ENCODE data around the gene SOD1. TPM values are rescaled to one million over a fixed set of nuclear protein-coding genes. Genes with fewer than 3 reads are reported as not detected.

SOD1 gene
- total RNA-seq, result 164 TPM
- 100 to 1,000 TPM; 785 to 914 (median 844) TPM for polyA plus RNA-seq

DNA sequence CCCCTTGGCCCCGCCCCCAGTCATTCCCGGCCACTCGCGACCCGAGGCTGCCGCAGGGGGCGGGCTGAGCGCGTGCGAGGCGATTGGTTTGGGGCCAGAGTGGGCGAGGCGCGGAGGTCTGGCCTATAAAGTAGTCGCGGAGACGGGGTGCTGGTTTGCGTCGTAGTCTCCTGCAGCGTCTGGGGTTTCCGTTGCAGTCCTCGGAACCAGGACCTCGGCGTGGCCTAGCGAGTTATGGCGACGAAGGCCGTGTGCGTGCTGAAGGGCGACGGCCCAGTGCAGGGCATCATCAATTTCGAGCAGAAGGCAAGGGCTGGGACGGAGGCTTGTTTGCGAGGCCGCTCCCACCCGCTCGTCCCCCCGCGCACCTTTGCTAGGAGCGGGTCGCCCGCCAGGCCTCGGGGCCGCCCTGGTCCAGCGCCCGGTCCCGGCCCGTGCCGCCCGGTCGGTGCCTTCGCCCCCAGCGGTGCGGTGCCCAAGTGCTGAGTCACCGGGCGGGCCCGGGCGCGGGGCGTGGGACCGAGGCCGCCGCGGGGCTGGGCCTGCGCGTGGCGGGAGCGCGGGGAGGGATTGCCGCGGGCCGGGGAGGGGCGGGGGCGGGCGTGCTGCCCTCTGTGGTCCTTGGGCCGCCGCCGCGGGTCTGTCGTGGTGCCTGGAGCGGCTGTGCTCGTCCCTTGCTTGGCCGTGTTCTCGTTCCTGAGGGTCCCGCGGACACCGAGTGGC is at the start of gene SOD1:
Gene SOD1, plus strand, starts transcription at position 158 of the 723 bp plus-strand sequence. Its CDS starts 77 bp downstream, at position 235.
- Histone ChIP-seq H3K4me1 (ENCODE audit: control insufficient read depth, insufficient read depth, low read length, poor library complexity, severe bottlenecking) (peaks cover 59% of the 10 kb centered on the region), H3K36me3 (ENCODE audit: control insufficient read depth, insufficient read depth, low read length) (peaks cover 15% of the 10 kb centered on the region), H3K9me3 (ENCODE audit: control insufficient read depth in 2 of 2, low read length in 2 of 2) (no peaks in the 10 kb centered on the region), H3K27me3 (ENCODE audit: control insufficient read depth, insufficient read depth, low read length) (no peaks in the 10 kb centered on the region), H3K4me3 (ENCODE audit: low read depth, low read length) (peak within 1 kb of the TSS; percentile 98), H3K27ac (ENCODE audit: insufficient read depth, low read length, poor library complexity, severe bottlenecking) (peak within 1 kb of the TSS; percentile 84)
- ATAC-seq (ENCODE audit: low read depth in 2 of 2) (peak; percentile 96), DNase-seq (peak; percentile 95 to 98 (median 97))
- Mint-ChIP-seq H3K27ac (peak within 1 kb of the TSS; percentile 91 to 99 (median 99)), H3K4me3 (peak within 1 kb of the TSS; percentile 99 to 100 (median 100)), H3K4me1 (peaks cover 25 to 77% (median 61%) of the 10 kb centered on the region in 4 donors), H3K27me3 (no peaks in the 10 kb centered on the region), H3K36me3 (peaks cover 12% of the 10 kb centered on the region), H3K9me3 (no peaks in the 10 kb centered on the region)

DNA sequence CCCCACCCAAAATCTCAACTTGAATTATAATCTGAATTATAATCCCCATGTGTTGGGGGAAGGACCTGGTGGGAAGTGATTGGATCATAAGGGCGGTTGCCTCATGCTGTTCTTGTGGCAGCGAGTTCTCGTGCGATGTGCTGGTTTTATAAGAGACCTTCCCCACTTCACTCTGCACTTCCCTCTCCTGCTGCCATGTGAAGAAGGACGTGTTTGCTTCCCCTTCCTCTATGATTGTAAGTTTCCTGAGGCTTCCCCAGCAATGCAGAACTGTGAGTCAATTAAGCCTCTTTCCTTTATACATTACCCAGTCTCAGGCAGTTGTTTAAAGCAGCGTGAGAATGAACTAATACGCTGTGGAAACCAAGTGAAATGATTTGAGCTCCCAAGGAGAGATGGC is 48.0 kb upstream of the SOD1 start:
- H3K36me3 Mint-ChIP-seq, result peaks cover 7% of the 10 kb centered on the region
- no peaks in the 10 kb centered on the region for H3K4me1 Mint-ChIP-seq
- peaks cover 0 to 4% of the 10 kb centered on the region in 2 experiments for H3K9me3 ChIP-seq (ENCODE audit: control insufficient read depth in 2 of 2, low read length in 2 of 2)
- no peaks in the 10 kb centered on the region for H3K36me3 ChIP-seq (ENCODE audit: control insufficient read depth, insufficient read depth, low read length)
- ATAC-seq (ENCODE audit: low read depth in 2 of 2), result no peak
- H3K27me3 Mint-ChIP-seq, result peaks cover 14% of the 10 kb centered on the region
- H3K4me1 ChIP-seq (ENCODE audit: control insufficient read depth, insufficient read depth, low read length, poor library complexity, severe bottlenecking), result no peaks in the 10 kb centered on the region
- no peak overlapping the region for H3K27ac ChIP-seq (ENCODE audit: insufficient read depth, low read length, poor library complexity, severe bottlenecking)
- no peaks in the 10 kb centered on the region for H3K27me3 ChIP-seq (ENCODE audit: control insufficient read depth, insufficient read depth, low read length)
- no peak overlapping the region for H3K27ac Mint-ChIP-seq
- no peak overlapping the region for H3K4me3 ChIP-seq (ENCODE audit: low read depth, low read length)
- H3K4me3 Mint-ChIP-seq, result no peak overlapping the region
- H3K9me3 Mint-ChIP-seq, result peaks cover 0 to 9% (median 4%) of the 10 kb centered on the region in 7 donors
- no peak for DNase-seq

DNA sequence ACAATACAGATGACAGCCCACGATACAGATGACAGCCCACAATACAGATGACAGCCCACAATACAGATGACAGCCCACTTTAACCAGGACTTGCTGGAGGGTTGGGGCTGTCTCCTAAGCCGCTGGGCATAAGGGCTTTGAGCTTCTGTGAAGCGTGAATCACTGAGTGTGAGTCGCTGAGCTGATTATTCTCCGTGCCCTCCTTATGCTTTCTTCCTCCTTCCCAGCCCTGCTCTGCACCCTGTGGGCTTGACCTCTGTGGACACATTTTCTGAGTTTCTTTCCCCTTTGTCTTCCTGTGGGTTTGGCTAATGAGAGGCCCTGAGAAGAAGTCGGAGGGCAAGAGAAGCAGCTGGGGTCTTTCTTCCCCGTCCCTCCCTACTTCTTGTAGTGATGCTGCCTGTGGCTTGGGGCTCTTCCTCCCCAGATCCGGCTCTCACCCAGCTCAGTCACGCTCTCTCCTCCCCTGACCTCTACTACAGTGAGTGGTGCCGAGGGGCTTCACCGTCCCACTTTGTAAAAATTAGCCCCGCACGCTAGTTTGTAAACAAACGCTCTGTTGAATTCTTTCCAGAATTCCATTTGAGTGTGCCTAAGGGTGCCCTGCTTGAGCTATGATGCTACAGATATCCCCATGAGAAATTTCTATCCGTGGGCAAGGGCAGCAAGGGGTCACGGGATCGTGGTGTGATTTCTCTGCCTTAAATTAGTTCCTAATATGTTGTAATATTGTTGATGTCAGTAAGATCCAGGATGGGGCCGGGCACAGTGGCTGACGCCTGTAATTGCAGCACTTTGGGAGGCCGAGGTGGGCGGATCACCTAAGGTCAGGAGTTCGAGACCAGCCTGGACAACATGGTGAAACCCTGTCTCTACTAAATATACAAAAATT is 46.4 kb upstream of the SOD1 start:
- Histone ChIP-seq H3K4me1 (ENCODE audit: control insufficient read depth, insufficient read depth, low read length, poor library complexity, severe bottlenecking) (no peaks in the 10 kb centered on the region), H3K27ac (ENCODE audit: insufficient read depth, low read length, poor library complexity, severe bottlenecking) (no peak overlapping the region), H3K36me3 (ENCODE audit: control insufficient read depth, insufficient read depth, low read length) (no peaks in the 10 kb centered on the region), H3K4me3 (ENCODE audit: low read depth, low read length) (no peak overlapping the region), H3K27me3 (ENCODE audit: control insufficient read depth, insufficient read depth, low read length) (no peaks in the 10 kb centered on the region), H3K9me3 (ENCODE audit: control insufficient read depth in 2 of 2, low read length in 2 of 2) (peaks cover 0 to 4% of the 10 kb centered on the region in 2 experiments)
- no peaks in the 10 kb centered on the region for H3K4me1 Mint-ChIP-seq
- H3K27me3 Mint-ChIP-seq, result peaks cover 14% of the 10 kb centered on the region
- DNase-seq (no peak), ATAC-seq (ENCODE audit: low read depth in 2 of 2) (peak in 1 of 2 donors; percentile 37)
- H3K4me3 Mint-ChIP-seq, result no peak overlapping the region
- no peak overlapping the region for H3K27ac Mint-ChIP-seq
- H3K9me3 Mint-ChIP-seq, result peaks cover 0 to 9% (median 4%) of the 10 kb centered on the region in 7 donors
- H3K36me3 Mint-ChIP-seq, result peaks cover 7% of the 10 kb centered on the region

DNA sequence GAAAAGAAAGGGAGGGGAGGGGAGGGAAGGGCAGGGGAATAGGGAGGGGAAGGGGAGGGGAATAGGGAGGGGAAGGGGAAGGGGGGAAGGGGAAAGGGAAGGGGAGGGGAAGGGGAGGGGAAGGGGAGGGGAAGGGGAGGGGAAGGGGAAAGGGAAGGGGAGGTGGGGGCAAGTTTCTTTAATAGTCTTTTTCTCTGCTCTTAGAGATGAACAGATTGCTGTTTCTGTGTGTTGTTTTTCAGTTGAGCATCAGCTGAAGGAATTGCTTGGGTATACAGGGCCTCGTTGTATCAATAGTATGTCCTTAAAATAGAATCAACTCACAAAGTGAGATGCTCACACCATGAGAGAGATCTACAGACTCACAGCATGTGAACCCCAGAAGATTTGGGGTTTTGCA is 44.8 kb upstream of the SOD1 start:
- Histone ChIP-seq H3K9me3 (ENCODE audit: control insufficient read depth in 2 of 2, low read length in 2 of 2) (peaks cover 0 to 4% of the 10 kb centered on the region in 2 experiments), H3K36me3 (ENCODE audit: control insufficient read depth, insufficient read depth, low read length) (no peaks in the 10 kb centered on the region), H3K27me3 (ENCODE audit: control insufficient read depth, insufficient read depth, low read length) (no peaks in the 10 kb centered on the region), H3K4me1 (ENCODE audit: control insufficient read depth, insufficient read depth, low read length, poor library complexity, severe bottlenecking) (no peaks in the 10 kb centered on the region), H3K4me3 (ENCODE audit: low read depth, low read length) (no peak overlapping the region), H3K27ac (ENCODE audit: insufficient read depth, low read length, poor library complexity, severe bottlenecking) (no peak overlapping the region)
- Mint-ChIP-seq H3K9me3 (peaks cover 0 to 9% (median 4%) of the 10 kb centered on the region in 7 donors), H3K36me3 (peaks cover 3% of the 10 kb centered on the region), H3K4me1 (no peaks in the 10 kb centered on the region), H3K27me3 (peaks cover 9% of the 10 kb centered on the region), H3K27ac (no peak overlapping the region), H3K4me3 (no peak overlapping the region)
- DNase-seq (no peak), ATAC-seq (ENCODE audit: low read depth in 2 of 2) (no peak)

DNA sequence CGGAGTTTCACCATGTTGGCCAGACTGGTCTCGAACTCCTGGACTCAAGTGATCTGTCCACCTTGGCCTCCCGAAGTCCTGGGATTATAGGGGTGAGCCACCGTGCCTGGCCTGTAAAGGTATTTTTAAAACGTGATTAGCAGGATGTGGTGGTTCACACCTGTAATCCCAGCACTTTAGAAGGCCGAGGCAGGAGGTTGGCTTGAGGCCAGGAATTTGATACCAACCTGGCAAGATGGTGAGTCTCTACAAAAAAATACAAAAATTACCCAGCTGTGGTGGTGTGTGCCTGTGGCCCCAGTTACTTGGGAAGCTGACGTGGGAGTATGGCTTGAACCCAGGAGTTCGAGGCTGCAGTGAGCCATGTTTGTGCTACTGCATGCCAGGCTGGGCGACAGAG is 43.3 kb upstream of the SOD1 start:
- no peak for ATAC-seq (ENCODE audit: low read depth in 2 of 2)
- no peaks in the 10 kb centered on the region for H3K4me1 Mint-ChIP-seq
- no peaks in the 10 kb centered on the region for H3K27me3 ChIP-seq (ENCODE audit: control insufficient read depth, insufficient read depth, low read length)
- peaks cover 0 to 4% (median 2%) of the 10 kb centered on the region in 7 donors for H3K9me3 Mint-ChIP-seq
- no peaks in the 10 kb centered on the region for H3K4me1 ChIP-seq (ENCODE audit: control insufficient read depth, insufficient read depth, low read length, poor library complexity, severe bottlenecking)
- no peak overlapping the region for H3K27ac Mint-ChIP-seq
- no peak overlapping the region for H3K4me3 Mint-ChIP-seq
- peaks cover 0 to 2% of the 10 kb centered on the region in 2 experiments for H3K9me3 ChIP-seq (ENCODE audit: control insufficient read depth in 2 of 2, low read length in 2 of 2)
- H3K27me3 Mint-ChIP-seq, result peaks cover 9% of the 10 kb centered on the region
- H3K36me3 ChIP-seq (ENCODE audit: control insufficient read depth, insufficient read depth, low read length), result no peaks in the 10 kb centered on the region
- no peak overlapping the region for H3K4me3 ChIP-seq (ENCODE audit: low read depth, low read length)
- DNase-seq, result no peak
- H3K27ac ChIP-seq (ENCODE audit: insufficient read depth, low read length, poor library complexity, severe bottlenecking), result no peak overlapping the region
- H3K36me3 Mint-ChIP-seq, result no peaks in the 10 kb centered on the region

DNA sequence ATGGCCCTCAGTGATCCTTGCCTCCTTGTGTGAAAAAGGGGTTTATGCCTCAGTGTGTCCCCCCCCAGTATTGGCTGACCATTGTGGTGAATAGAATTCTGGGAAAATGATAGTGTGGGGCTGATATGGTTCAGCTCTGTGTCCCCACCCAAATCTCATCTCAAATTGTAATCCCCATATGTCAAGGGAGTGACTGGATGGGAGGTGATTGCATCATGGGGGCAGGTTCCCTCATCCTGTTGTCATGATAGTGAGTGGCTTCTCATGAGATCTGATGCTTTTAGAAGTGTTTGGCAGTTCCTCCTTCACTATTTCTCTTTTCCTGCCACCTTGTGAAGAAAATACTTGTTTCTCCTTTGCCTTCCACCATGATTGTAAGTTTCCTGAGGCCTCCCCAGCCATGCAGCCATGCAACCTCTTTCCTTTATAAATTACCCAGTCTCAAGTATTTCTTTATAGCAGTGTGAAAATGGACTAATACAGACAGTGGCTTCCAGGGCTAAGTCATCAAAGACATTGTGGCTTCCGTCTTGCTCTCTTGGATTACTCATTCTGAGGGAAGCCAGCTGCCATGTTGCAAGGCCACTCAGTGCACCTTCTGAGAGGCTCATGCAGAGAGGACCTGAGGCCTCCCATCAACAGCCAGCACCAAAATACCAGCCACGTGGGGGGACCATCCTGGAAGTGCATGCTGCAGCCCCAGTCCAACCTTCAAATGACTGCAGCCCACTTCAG is 40.6 kb upstream of the SOD1 start:
- peaks cover 15% of the 10 kb centered on the region for H3K27me3 Mint-ChIP-seq
- H3K4me1 Mint-ChIP-seq, result peaks cover 0 to 7% (median 3%) of the 10 kb centered on the region in 4 donors
- Histone ChIP-seq H3K27ac (ENCODE audit: insufficient read depth, low read length, poor library complexity, severe bottlenecking) (no peak overlapping the region), H3K4me1 (ENCODE audit: control insufficient read depth, insufficient read depth, low read length, poor library complexity, severe bottlenecking) (no peaks in the 10 kb centered on the region), H3K27me3 (ENCODE audit: control insufficient read depth, insufficient read depth, low read length) (no peaks in the 10 kb centered on the region), H3K9me3 (ENCODE audit: control insufficient read depth in 2 of 2, low read length in 2 of 2) (no peaks in the 10 kb centered on the region), H3K36me3 (ENCODE audit: control insufficient read depth, insufficient read depth, low read length) (no peaks in the 10 kb centered on the region), H3K4me3 (ENCODE audit: low read depth, low read length) (no peak overlapping the region)
- H3K36me3 Mint-ChIP-seq, result no peaks in the 10 kb centered on the region
- peaks cover 0 to 4% (median 0%) of the 10 kb centered on the region in 7 donors for H3K9me3 Mint-ChIP-seq
- H3K4me3 Mint-ChIP-seq, result no peak overlapping the region
- ATAC-seq (ENCODE audit: low read depth in 2 of 2) (no peak), DNase-seq (no peak)
- H3K27ac Mint-ChIP-seq, result no peak overlapping the region

DNA sequence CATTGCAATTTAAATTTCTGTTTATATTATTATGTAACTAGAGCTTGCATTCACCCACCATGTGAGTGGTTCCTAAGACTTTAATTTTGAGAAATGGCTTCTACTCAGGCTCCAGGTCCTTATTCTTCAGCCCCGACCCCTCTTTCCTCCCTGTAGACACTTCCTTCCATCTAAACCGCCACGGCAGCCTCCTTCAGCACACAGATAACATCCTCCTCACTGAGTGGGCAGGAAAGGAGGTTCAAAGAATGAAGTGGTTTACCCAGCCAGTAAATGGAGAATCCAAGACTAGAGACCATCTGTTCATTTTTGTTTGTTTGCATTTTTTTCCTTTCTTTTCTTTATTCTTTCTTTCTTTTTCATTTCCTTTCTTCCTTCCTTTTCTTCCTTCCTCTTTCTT is 37.1 kb upstream of the SOD1 start:
- Mint-ChIP-seq H3K27me3 (peaks cover 10% of the 10 kb centered on the region), H3K27ac (no peak overlapping the region), H3K4me1 (peaks cover 0 to 7% (median 3%) of the 10 kb centered on the region in 4 donors), H3K4me3 (no peak overlapping the region), H3K9me3 (peaks cover 0 to 4% (median 0%) of the 10 kb centered on the region in 7 donors), H3K36me3 (no peaks in the 10 kb centered on the region)
- Histone ChIP-seq H3K36me3 (ENCODE audit: control insufficient read depth, insufficient read depth, low read length) (no peaks in the 10 kb centered on the region), H3K9me3 (ENCODE audit: control insufficient read depth in 2 of 2, low read length in 2 of 2) (no peaks in the 10 kb centered on the region), H3K4me1 (ENCODE audit: control insufficient read depth, insufficient read depth, low read length, poor library complexity, severe bottlenecking) (no peaks in the 10 kb centered on the region), H3K27me3 (ENCODE audit: control insufficient read depth, insufficient read depth, low read length) (no peaks in the 10 kb centered on the region), H3K27ac (ENCODE audit: insufficient read depth, low read length, poor library complexity, severe bottlenecking) (no peak overlapping the region), H3K4me3 (ENCODE audit: low read depth, low read length) (no peak overlapping the region)
- ATAC-seq (ENCODE audit: low read depth in 2 of 2) (no peak), DNase-seq (peak in 1 of 3 donors; percentile 13)

Data from CD4-positive, CD25-positive, alpha-beta regulatory T cell (primary cell).